ENCODE measurements around the gene RGS6. TPM values are rescaled to one million over a fixed set of nuclear protein-coding genes. Genes with fewer than 3 reads are reported as not detected.

The RGS6 gene
- total and polyA plus RNA-seq, 2 of the 4 experiments (the other 2 are of a cell fraction), result not detected

DNA sequence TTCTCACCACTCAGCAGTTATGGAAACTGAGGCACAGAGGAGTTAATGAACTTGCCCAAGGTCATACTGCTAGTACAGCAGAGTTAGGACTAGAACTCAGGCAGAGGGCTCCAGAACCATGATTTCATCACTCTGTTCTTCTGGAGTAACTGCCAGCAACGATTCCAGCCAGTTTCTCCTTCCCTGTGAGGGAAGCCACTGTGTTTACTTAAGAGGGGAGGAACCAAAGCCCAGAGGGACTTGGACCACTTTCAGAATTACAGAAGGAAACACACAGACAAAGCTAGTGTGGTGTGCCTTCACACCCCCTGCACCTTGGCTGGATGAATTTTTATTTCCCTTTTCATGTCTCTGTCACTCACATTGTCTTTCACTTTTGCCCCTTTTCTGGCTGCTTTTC, 563.4 kb downstream of the RGS6 start:
- Histone ChIP-seq H2AK5ac (ENCODE audit: low read depth, low read length) (no peak overlapping the region), H2AK9ac (replicated peaks; ENCODE audit: low read depth, low read length, poor library complexity) (no peak overlapping the region), H3K4ac (ENCODE audit: low read depth, low read length) (no peak overlapping the region), H3K9me3 (ENCODE audit: control insufficient read depth, insufficient read depth, low read length) (peaks cover 4% of the 10 kb centered on the region; the same call in 1 of the 2 replicates), H3K79me1 (ENCODE audit: low read depth in 1 of 2, low read length in 2 of 2) (no peaks in the 10 kb centered on the region), H3K4me1 (ENCODE audit: control insufficient read depth, insufficient read depth, low read length) (no peaks in the 10 kb centered on the region), H2BK15ac (ENCODE audit: low read depth, low read length) (no peak overlapping the region), H2BK20ac (ENCODE audit: low read depth, low read length) (no peak overlapping the region), H2AFZ (replicated peaks; ENCODE audit: low read length, poor library complexity) (no peak overlapping the region), H4K20me1 (ENCODE audit: insufficient read depth, low read length) (no peaks in the 10 kb centered on the region), H3K23ac (ENCODE audit: low read depth, low read length) (no peak overlapping the region), H3K4me2 (ENCODE audit: low read depth, low read length) (peak overlapping the region; percentile 50), H4K91ac (ENCODE audit: insufficient read depth, low read depth, low read length) (no peak overlapping the region), H4K5ac (ENCODE audit: low read depth, low read length) (no peak overlapping the region), H3K4me3 (ENCODE audit: insufficient read depth, low read depth, low read length) (no peak overlapping the region), H3K36me3 (ENCODE audit: control insufficient read depth, insufficient read depth, low read length) (no peaks in the 10 kb centered on the region), H3K9me1 (ENCODE audit: insufficient read depth, low read length) (no peaks in the 10 kb centered on the region), H4K8ac (ENCODE audit: low read depth in 2 of 2, low read length in 2 of 2) (no peak overlapping the region), H3K14ac (replicated peaks; ENCODE audit: low read depth, low read length) (no peak overlapping the region), H3K27ac (ENCODE audit: insufficient read depth, low read length) (no peak overlapping the region), H3K9ac (ENCODE audit: low read depth, low read length) (no peak overlapping the region), H3K56ac (ENCODE audit: extremely low read depth, insufficient read depth, low read length) (no peak overlapping the region), H3K18ac (ENCODE audit: low read depth, low read length) (no peak overlapping the region), H3K27me3 (ENCODE audit: control insufficient read depth, insufficient read depth, low read length) (peaks cover 24% of the 10 kb centered on the region), H2BK5ac (ENCODE audit: low read depth, low read length, poor library complexity, severe bottlenecking) (no peak overlapping the region), H2BK120ac (ENCODE audit: low read depth, low read length) (no peak overlapping the region)
- DNase-seq (peak; percentile 34), ATAC-seq (ENCODE audit: low read depth) (peak; percentile 66)
- 0 out of 2 replicates have a peak, but pooled peaks have one; percentile 1 for TF ChIP-seq CEBPB (IDR thresholded peaks at IDR 0.05; ENCODE audit: low read depth, low read length)
- TF ChIP-seq CHD1 (IDR thresholded peaks at IDR 0.05; ENCODE audit: low read depth, low read length), result no peak
- TF ChIP-seq MXI1 (IDR thresholded peaks at IDR 0.05; ENCODE audit: borderline replicate concordance, low read depth, low read length), result no peak
- dilution Hi-C loops (cut with HindIII; ENCODE audit: low sequenced_read_pairs, unreplicated experiment) (no loop called here), intact Hi-C loops (cut with micrococcal nuclease) (no loop called here), in situ Hi-C loops (cut with MboI; ENCODE audit: low sequenced_read_pairs) (no loop called here)
- WGBS, 2 experiments (ENCODE audit: extremely low coverage in 2 of 2, insufficient read length in 1 of 2), result no CpG with 5 or more reads among the region's 1 CpG
- BruUV-seq (replicated peaks), result no TSS peak
- POLR2A ChIA-PET (ENCODE audit: unreplicated experiment), result no interaction called here
- CTCF ChIA-PET, result interaction anchor here (1.6 kb wide), 1 partner anchor 18 kb away, joined by 7 read pairs; no protein-coding TSS in a partner anchor
